K562 (cell line): ENCODE results near the gene AFM. TPM values are rescaled to one million over a fixed set of nuclear protein-coding genes. Genes with fewer than 3 reads are reported as not detected.

Experiments used
- DIDO1 ChIP-seq: fragments of 450-650 bp; IDR thresholded peaks from 2 replicates; pipeline ENCODE4 v1.6.1; 2016; ENCODE audit warnings: low read depth, missing biosample characterization, missing genetic modification characterization
- EP300 ChIP-seq: IDR thresholded peaks from 2 replicates; pipeline ENCODE4 v1.6.1; 2012; ENCODE audit warnings: low read length, improper control_type of control experiment
- GTF2E2 ChIP-seq: fragments of 200-800 bp; sonication (Bioruptor generic); IDR thresholded peaks from 2 replicates; pipeline ENCODE4 v1.6.1; 2016; ENCODE audit warnings: missing genetic modification characterization, missing compliant biosample characterization
- HINFP ChIP-seq: fragments of 450-650 bp; conservative IDR thresholded peaks from 2 replicates; pipeline ENCODE4 v1.6.1; 2016; ENCODE audit warnings: missing genetic modification characterization, low read depth, mild to moderate bottlenecking, control low read depth, missing compliant biosample characterization
- KAT2B ChIP-seq: IDR thresholded peaks from one replicate; pipeline ENCODE4 v1.6.1; 2012; ENCODE audit warnings: low read depth, mild to moderate bottlenecking, control low read depth, inconsistent platforms, low read length, moderate library complexity
- MECOM ChIP-seq: fragments of 250-450 bp; sonication (Bioruptor Pico); IDR thresholded peaks from 2 replicates; pipeline ENCODE4 v1.8.0; 2022; ENCODE audit warnings: inconsistent platforms
- MXI1 ChIP-seq: IDR thresholded peaks from 2 replicates; pipeline ENCODE4 v1.6.1; 2011; ENCODE audit warnings: low read depth, mild to moderate bottlenecking, improper control_type of control experiment, low read length
- NFE2 ChIP-seq: IDR thresholded peaks from 2 replicates; pipeline ENCODE4 v1.6.1; 2014; ENCODE audit warnings: antibody characterized with exemption, low read depth
- POLR2H ChIP-seq: IDR thresholded peaks from 2 replicates; pipeline ENCODE4 v1.6.1; 2016; ENCODE audit warnings: missing genetic modification characterization, low read depth, mild to moderate bottlenecking, control low read depth, missing compliant biosample characterization, moderate library complexity
- PYGO2 ChIP-seq: fragments of 450-650 bp; IDR thresholded peaks from 2 replicates; pipeline ENCODE4 v1.6.1; 2016; ENCODE audit warnings: mild to moderate bottlenecking, missing genetic modification characterization, moderate library complexity, missing compliant biosample characterization
- RAD21 ChIP-seq, 2 experiments: fragments of 250-450 bp in 1 of 2; fragments of 450-650 bp in 1 of 2; sonication (Bioruptor Pico) in 1 of 2; formaldehyde crosslinking in 1 of 2; IDR thresholded peaks in 1 of 2; conservative IDR thresholded peaks in 1 of 2; 2 replicates each; pipeline versions ENCODE4 v1.4.0 to v1.8.0; 2020 to 2022; ENCODE audit warnings: mild to moderate bottlenecking in 2 of 2, moderate library complexity in 1 of 2
- SMC3 ChIP-seq: conservative IDR thresholded peaks from 2 replicates; pipeline ENCODE4 v1.6.1; 2011; ENCODE audit warnings: low read depth, low read length, improper control_type of control experiment; ENCODE audit not compliant: insufficient read depth
- STAT5B ChIP-seq: fragments of 250-450 bp; sonication (Bioruptor Pico); IDR thresholded peaks from 2 replicates; pipeline ENCODE4 v1.8.0; 2021; ENCODE audit warnings: mild to moderate bottlenecking, inconsistent platforms
- TEAD2 ChIP-seq: fragments of 450-650 bp; IDR thresholded peaks from 2 replicates; pipeline ENCODE4 v1.6.1; 2016; ENCODE audit warnings: missing genetic modification characterization, control low read depth, missing compliant biosample characterization
- THRA ChIP-seq: fragments of 450-650 bp; IDR thresholded peaks from 2 replicates; pipeline ENCODE4 v1.6.1; 2017; ENCODE audit warnings: mild to moderate bottlenecking, moderate library complexity
- VEZF1 ChIP-seq: fragments of 200-800 bp; sonication (Bioruptor generic); IDR thresholded peaks from 2 replicates; pipeline ENCODE4 v1.6.1; 2017; ENCODE audit warnings: missing genetic modification characterization, missing compliant biosample characterization
- ZNF224 ChIP-seq: sonication (generic); formaldehyde crosslinking; IDR thresholded peaks from 2 replicates; pipeline ENCODE4 v1.8.0; 2022; ENCODE audit warnings: mild to moderate bottlenecking, missing genetic modification reagents
- ZNF277 ChIP-seq: fragments of 250-450 bp; sonication (Bioruptor Pico); IDR thresholded peaks from 2 replicates; pipeline ENCODE4 v1.8.0; 2022; ENCODE audit warnings: inconsistent platforms, mild to moderate bottlenecking, moderate library complexity, borderline replicate concordance
- ZNF280B ChIP-seq: fragments of 250-450 bp; sonication (Bioruptor Pico); IDR thresholded peaks from 2 replicates; pipeline ENCODE4 v1.5.1; 2021; ENCODE audit warnings: mild to moderate bottlenecking
- ZNF699 ChIP-seq: fragments of 250-450 bp; sonication (Bioruptor Pico); IDR thresholded peaks from 2 replicates; pipeline ENCODE4 v1.8.0; 2021; ENCODE audit warnings: mild to moderate bottlenecking, moderate library complexity; ENCODE audit not compliant: insufficient replicate concordance
- ZNF76 ChIP-seq: fragments of 250-450 bp; sonication (Bioruptor Pico); IDR thresholded peaks from 2 replicates; pipeline ENCODE4 v1.4.0; 2020; ENCODE audit warnings: mild to moderate bottlenecking, moderate library complexity, borderline replicate concordance
- ZZZ3 ChIP-seq: fragments of 450-650 bp; IDR thresholded peaks from 2 replicates; pipeline ENCODE4 v1.6.1; 2016; ENCODE audit warnings: antibody characterized with exemption, mild to moderate bottlenecking, moderate library complexity
- polyA plus RNA-seq, 8 experiments: library from polyadenylated mRNA; depleted of rRNA in 4 of 8; stranded (reverse) in 5 of 8; unstranded in 3 of 8; fragments of >200 nt; fragmentation: Nextera tagmentation in 2 of 8; fragmentation: Illumina TruSeq in 1 of 8; extraction: Ambion mirVana in 2 of 8; extraction: Trizol in 1 of 8; gene quantifications; 2 replicates each; pipeline versions ENCODE4 v1.2.1 to v1.2.3, GENCODE V29; 2011 to 2014; ENCODE audit warnings: inconsistent platforms in 1 of 8, missing spikeins in 1 of 8
- total RNA-seq, 7 experiments: library from RNA; depleted of rRNA in 6 of 7; stranded (reverse); fragments of >200 nt in 6 of 7; fragmentation: Illumina TruSeq in 2 of 7; extraction: Trizol in 2 of 7; gene quantifications; 2 replicates each; pipeline versions ENCODE4 v1.2.1 to v1.2.3, GENCODE V29; 2011 to 2021; ENCODE audit warnings: low replicate concordance in 1 of 7

The AFM gene
- total and polyA plus RNA-seq, 9 of the 15 experiments (the other 6 are each of a cell fraction or from before 2014, with no cell fraction given), result 0.07 to 0.15 (median 0.12) TPM; not detected in 5

GRCh38 chr4:73446336-73446938 is 35.1 kb upstream of the AFM start (continued):
- TF ChIP-seq ZNF277 (CRISPR knock-in tag) (no peak), ZNF224 (no peak), HINFP (tag) (no peak), VEZF1 (no peak), ZZZ3 (no peak), KAT2B (no peak), MECOM (CRISPR knock-in tag) (no peak), TEAD2 (tag) (no peak), ZNF699 (CRISPR knock-in tag) (no peak), NFE2 (no peak), PYGO2 (tag) (no peak), ZNF280B (CRISPR knock-in tag) (no peak), STAT5B (CRISPR knock-in tag) (no peak), ZNF76 (CRISPR knock-in tag) (no peak), DIDO1 (tag) (no peak), EP300 (no peak), THRA (no peak), GTF2E2 (tag) (no peak), SMC3 (peak; percentile 63), RAD21 (CRISPR knock-in tag; conservative IDR thresholded peaks at IDR 0.05 in 1 of 2, IDR thresholded peaks at IDR 0.05 in 1 of 2) (peak; percentile 72 to 88), MXI1 (no peak), POLR2H (tag) (no peak)
